SK-N-SH treated with all-trans-retinoic acid at 6 μM for 48 hours (cell line): ENCODE results near the gene SH2D3A.

Source experiments
- ATAC-seq: fragments of 200-7000 bp; cut with Tn5 transposase; 3 replicates; pipeline ENCODE4 v1.9.1; 2020; ENCODE audit warnings: mild to moderate bottlenecking, moderate library complexity
- ARNTL ChIP-seq: fragments of 450-650 bp; formaldehyde crosslinking; IDR thresholded peaks from 2 replicates; pipeline ENCODE4 v1.5.0; 2020; ENCODE audit warnings: low read depth, mild to moderate bottlenecking, moderate library complexity, borderline replicate concordance
- BACH2 ChIP-seq: fragments of 250-450 bp; sonication (Bioruptor Pico); IDR thresholded peaks from 2 replicates; pipeline ENCODE4 v1.9.0; 2021; ENCODE audit warnings: mild to moderate bottlenecking, borderline replicate concordance
- ESRRG ChIP-seq: fragments of 250-450 bp; sonication (Bioruptor Pico); IDR thresholded peaks from 2 replicates; pipeline ENCODE4 v1.6.1; 2021; ENCODE audit warnings: mild to moderate bottlenecking
- GLIS3 ChIP-seq: fragments of 250-450 bp; sonication (Bioruptor Pico); IDR thresholded peaks from 2 replicates; pipeline ENCODE4 v1.5.0; 2020; ENCODE audit warnings: mild to moderate bottlenecking, moderate library complexity
- ISL1 ChIP-seq: fragments of 250-450 bp; sonication (Bioruptor Pico); IDR thresholded peaks from 2 replicates; pipeline ENCODE4 v2.1.2; 2022; ENCODE audit warnings: mild to moderate bottlenecking, moderate library complexity
- OSR1 ChIP-seq: fragments of 250-450 bp; sonication (Bioruptor Pico); IDR thresholded peaks from 2 replicates; pipeline ENCODE4 v1.8.0; 2022; ENCODE audit warnings: moderate library complexity, mild to moderate bottlenecking, inconsistent platforms
- PPARA ChIP-seq: fragments of 250-450 bp; sonication (Bioruptor Pico); IDR thresholded peaks from 2 replicates; pipeline ENCODE4 v1.5.0; 2020; ENCODE audit warnings: mild to moderate bottlenecking, borderline replicate concordance
- RARB ChIP-seq: fragments of 250-450 bp; sonication (Bioruptor Pico); IDR thresholded peaks from 2 replicates; pipeline ENCODE4 v1.8.0; 2021; ENCODE audit warnings: mild to moderate bottlenecking, moderate library complexity
- SNAI2 ChIP-seq: fragments of 250-450 bp; sonication (Bioruptor Pico); IDR thresholded peaks from 2 replicates; pipeline ENCODE4 v1.5.0; 2020; ENCODE audit warnings: mild to moderate bottlenecking, moderate library complexity
- TCF4 ChIP-seq: fragments of 250-450 bp; sonication (Bioruptor Pico); IDR thresholded peaks from 2 replicates; pipeline ENCODE4 v1.8.0; 2021; ENCODE audit warnings: mild to moderate bottlenecking, moderate library complexity, borderline replicate concordance
- TOX ChIP-seq: fragments of 250-450 bp; sonication (Bioruptor Pico); IDR thresholded peaks from 2 replicates; pipeline ENCODE4 v1.8.0; 2021; ENCODE audit warnings: mild to moderate bottlenecking, moderate library complexity, borderline replicate concordance
- ZC3H10 ChIP-seq: fragments of 250-450 bp; sonication (Bioruptor Pico); IDR thresholded peaks from 2 replicates; pipeline ENCODE4 v1.5.1; 2021; ENCODE audit warnings: mild to moderate bottlenecking, moderate library complexity
- ZFP3 ChIP-seq: fragments of 250-450 bp; sonication (Bioruptor Pico); IDR thresholded peaks from 2 replicates; pipeline ENCODE4 v1.5.0; 2020; ENCODE audit warnings: mild to moderate bottlenecking, moderate library complexity
- ZFP30 ChIP-seq: fragments of 450-650 bp; formaldehyde crosslinking; IDR thresholded peaks from 2 replicates; pipeline ENCODE4 v1.5.0; 2022; ENCODE audit warnings: mild to moderate bottlenecking, moderate library complexity
- ZNF565 ChIP-seq: fragments of 450-650 bp; formaldehyde crosslinking; conservative IDR thresholded peaks from 2 replicates; pipeline ENCODE4 v1.5.0; 2020; ENCODE audit warnings: low read depth, mild to moderate bottlenecking, moderate library complexity
- ZNF70 ChIP-seq: fragments of 450-650 bp; formaldehyde crosslinking; IDR thresholded peaks from 2 replicates; pipeline ENCODE4 v1.5.0; 2020; ENCODE audit warnings: mild to moderate bottlenecking, moderate library complexity
- ZNF8 ChIP-seq: fragments of 450-650 bp; formaldehyde crosslinking; IDR thresholded peaks from 2 replicates; pipeline ENCODE4 v1.5.0; 2020; ENCODE audit warnings: mild to moderate bottlenecking, moderate library complexity
- TF ChIP-seq, protein P1 (sequence below): fragments of 250-450 bp; sonication (Bioruptor Pico); IDR thresholded peaks from 2 replicates; pipeline ENCODE4 v1.8.0; 2021; ENCODE audit warnings: low read depth, mild to moderate bottlenecking, moderate library complexity, borderline replicate concordance
- TF ChIP-seq, protein P2 (sequence below): fragments of 250-450 bp; sonication (Bioruptor Pico); IDR thresholded peaks from 2 replicates; pipeline ENCODE4 v1.8.0; 2020; ENCODE audit warnings: mild to moderate bottlenecking, moderate library complexity, borderline replicate concordance
- TF ChIP-seq, protein P3 (sequence below): fragments of 250-450 bp; sonication (Bioruptor Pico); IDR thresholded peaks from 2 replicates; pipeline ENCODE4 v1.5.1; 2021; ENCODE audit warnings: mild to moderate bottlenecking, moderate library complexity

SH2D3A gene

DNA sequence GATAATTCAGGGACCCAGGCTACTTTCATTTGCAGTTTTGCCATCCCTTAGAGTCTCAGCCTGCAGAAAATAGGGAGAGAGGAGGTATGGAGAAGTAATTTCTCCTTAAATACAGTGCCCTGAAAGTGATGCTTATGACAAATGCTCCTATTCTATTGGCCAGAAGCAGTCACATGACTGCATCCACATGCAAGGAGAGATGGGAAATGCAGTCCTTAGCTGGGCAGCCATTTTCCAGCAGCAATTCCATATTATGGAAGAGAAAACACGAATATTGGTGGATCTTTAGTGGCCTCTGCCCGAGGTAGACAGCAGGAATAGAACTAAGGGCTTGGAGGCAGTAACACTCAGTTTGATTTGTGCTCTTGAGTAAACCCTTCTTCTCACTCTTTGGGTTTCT lies 44.7 kb upstream of the SH2D3A start:
- ATAC-seq: peak; percentile 99
- no peak for TF ChIP-seq ESRRG (CRISPR knock-in tag)
- TF ChIP-seq ZNF70: no peak
- TF ChIP-seq TOX (CRISPR knock-in tag): no peak
- TF ChIP-seq TCF4 (CRISPR knock-in tag): no peak
- no peak for TF ChIP-seq ZNF565 (CRISPR knock-in tag)
- TF ChIP-seq, protein P1, sequence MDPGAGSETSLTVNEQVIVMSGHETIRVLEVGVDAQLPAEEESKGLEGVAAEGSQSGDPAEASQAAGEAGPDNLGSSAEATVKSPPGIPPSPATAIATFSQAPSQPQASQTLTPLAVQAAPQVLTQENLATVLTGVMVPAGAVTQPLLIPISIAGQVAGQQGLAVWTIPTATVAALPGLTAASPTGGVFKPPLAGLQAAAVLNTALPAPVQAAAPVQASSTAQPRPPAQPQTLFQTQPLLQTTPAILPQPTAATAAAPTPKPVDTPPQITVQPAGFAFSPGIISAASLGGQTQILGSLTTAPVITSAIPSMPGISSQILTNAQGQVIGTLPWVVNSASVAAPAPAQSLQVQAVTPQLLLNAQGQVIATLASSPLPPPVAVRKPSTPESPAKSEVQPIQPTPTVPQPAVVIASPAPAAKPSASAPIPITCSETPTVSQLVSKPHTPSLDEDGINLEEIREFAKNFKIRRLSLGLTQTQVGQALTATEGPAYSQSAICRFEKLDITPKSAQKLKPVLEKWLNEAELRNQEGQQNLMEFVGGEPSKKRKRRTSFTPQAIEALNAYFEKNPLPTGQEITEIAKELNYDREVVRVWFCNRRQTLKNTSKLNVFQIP: no peak
- TF ChIP-seq BACH2: no peak
- TF ChIP-seq ISL1 (CRISPR knock-in tag): no peak
- TF ChIP-seq ZFP30 (CRISPR knock-in tag): no peak
- TF ChIP-seq ZFP3 (CRISPR knock-in tag): no peak
- no peak for TF ChIP-seq ZNF8 (CRISPR knock-in tag)
- TF ChIP-seq, protein P2, sequence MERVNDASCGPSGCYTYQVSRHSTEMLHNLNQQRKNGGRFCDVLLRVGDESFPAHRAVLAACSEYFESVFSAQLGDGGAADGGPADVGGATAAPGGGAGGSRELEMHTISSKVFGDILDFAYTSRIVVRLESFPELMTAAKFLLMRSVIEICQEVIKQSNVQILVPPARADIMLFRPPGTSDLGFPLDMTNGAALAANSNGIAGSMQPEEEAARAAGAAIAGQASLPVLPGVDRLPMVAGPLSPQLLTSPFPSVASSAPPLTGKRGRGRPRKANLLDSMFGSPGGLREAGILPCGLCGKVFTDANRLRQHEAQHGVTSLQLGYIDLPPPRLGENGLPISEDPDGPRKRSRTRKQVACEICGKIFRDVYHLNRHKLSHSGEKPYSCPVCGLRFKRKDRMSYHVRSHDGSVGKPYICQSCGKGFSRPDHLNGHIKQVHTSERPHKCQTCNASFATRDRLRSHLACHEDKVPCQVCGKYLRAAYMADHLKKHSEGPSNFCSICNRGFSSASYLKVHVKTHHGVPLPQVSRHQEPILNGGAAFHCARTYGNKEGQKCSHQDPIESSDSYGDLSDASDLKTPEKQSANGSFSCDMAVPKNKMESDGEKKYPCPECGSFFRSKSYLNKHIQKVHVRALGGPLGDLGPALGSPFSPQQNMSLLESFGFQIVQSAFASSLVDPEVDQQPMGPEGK: no peak

DNA sequence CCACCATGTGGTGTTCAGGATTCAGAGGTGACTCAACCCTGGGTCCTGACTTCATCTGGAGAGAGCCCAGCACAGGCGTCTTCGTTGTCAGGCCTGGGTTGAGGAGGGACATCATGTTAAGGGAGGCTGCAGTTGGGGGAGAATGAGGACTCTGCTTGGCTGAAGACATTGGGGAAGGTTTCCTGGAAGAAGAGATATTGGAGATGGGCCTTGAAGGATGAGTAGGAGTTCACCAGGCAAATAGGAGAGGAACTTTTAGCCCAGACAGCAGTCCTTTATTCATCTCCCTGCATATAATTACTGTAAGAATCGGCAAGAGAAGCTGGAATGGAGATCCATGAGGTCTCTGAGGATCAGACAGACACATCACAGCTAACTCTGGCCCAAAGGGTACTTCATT lies 44.1 kb upstream of the SH2D3A start:
- ATAC-seq: no peak
- TF ChIP-seq ZFP3 (CRISPR knock-in tag) (peak; percentile 89), ZFP30 (CRISPR knock-in tag) (no peak)

DNA sequence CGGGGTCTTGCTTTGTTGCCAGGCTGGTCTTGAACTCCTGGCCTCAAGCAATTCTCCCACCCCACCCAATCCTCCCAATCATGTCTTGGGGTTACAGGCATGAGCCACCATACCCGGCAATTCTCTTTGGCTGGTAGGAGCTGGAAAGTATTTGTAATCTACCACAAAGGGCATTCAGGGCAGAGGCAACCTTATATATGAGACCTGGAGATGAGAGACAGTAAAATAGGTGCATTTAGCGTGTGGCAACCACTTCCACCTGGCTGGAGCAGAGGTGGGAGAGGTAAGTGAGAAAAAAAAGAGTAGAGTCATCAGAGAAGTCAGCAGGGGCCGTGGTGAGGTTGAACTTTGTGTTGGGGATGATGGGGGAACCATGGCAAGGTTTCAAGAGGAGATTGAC lies 42.0 kb upstream of the SH2D3A start:
- TF ChIP-seq, protein P2: no peak
- no peak for TF ChIP-seq RARB (CRISPR knock-in tag)
- ATAC-seq: no peak

DNA sequence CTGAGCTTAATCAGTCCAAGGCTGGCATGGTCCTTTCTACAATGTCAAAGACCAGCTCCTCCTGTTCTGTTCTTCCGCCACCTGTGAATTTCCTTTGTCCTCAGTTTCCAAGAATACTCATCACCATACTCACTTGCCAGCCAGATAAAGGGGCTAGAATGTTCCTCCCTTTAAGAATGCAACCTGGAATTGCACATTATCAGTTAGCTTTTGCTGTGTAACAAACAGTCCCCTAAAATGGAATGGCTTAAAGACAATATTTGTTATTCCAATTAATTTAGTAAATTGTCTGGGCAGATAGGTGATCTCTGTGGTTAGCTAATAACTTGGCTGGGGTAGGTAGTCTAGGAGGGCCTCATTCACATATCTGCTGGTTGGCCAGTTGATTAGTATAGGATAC lies 41.3 kb upstream of the SH2D3A start:
- no peak for ATAC-seq
- TF ChIP-seq GLIS3 (CRISPR knock-in tag): no peak
- TF ChIP-seq SNAI2 (CRISPR knock-in tag): no peak
- no peak for TF ChIP-seq PPARA (CRISPR knock-in tag)
- TF ChIP-seq, protein P2: no peak
- no peak for TF ChIP-seq ESRRG (CRISPR knock-in tag)
- no peak for TF ChIP-seq ZNF70
- no peak for TF ChIP-seq ZC3H10
- no peak for TF ChIP-seq BACH2
- TF ChIP-seq ZFP3 (CRISPR knock-in tag): no peak
- TF ChIP-seq ZFP30 (CRISPR knock-in tag): no peak
- no peak for TF ChIP-seq ARNTL (CRISPR knock-in tag)
- TF ChIP-seq, protein P3, sequence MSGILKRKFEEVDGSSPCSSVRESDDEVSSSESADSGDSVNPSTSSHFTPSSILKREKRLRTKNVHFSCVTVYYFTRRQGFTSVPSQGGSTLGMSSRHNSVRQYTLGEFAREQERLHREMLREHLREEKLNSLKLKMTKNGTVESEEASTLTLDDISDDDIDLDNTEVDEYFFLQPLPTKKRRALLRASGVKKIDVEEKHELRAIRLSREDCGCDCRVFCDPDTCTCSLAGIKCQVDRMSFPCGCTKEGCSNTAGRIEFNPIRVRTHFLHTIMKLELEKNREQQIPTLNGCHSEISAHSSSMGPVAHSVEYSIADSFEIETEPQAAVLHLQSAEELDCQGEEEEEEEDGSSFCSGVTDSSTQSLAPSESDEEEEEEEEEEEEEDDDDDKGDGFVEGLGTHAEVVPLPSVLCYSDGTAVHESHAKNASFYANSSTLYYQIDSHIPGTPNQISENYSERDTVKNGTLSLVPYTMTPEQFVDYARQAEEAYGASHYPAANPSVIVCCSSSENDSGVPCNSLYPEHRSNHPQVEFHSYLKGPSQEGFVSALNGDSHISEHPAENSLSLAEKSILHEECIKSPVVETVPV (CRISPR knock-in tag): no peak
- TF ChIP-seq ISL1 (CRISPR knock-in tag): no peak
- TF ChIP-seq OSR1 (CRISPR knock-in tag): no peak

DNA sequence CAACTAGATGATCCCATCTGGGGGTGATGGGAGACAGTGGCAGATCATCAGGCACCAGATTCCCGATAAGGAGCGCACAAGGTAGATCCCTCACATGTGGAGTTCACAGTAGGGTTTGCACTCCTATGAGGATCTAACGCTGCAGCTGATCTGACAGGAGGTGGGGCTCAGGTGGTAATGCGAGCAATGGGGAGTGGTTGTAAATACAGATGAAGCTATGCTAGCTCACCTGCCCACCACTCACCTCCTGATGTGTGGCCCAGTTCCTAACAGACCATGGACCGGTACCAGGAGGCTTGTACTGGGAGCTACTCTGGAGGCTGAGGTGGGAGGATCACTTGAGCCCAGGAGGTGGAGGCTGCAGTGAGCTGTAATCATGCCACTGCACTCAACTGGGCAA lies 40.1 kb upstream of the SH2D3A start:
- ATAC-seq: no peak
- TF ChIP-seq RARB (CRISPR knock-in tag): no peak
- TF ChIP-seq SNAI2 (CRISPR knock-in tag): no peak
